Measurements from ENCODE around the gene PPFIBP1. TPM values are rescaled to one million over a fixed set of nuclear protein-coding genes. Genes with fewer than 3 reads are reported as not detected.
A peak's percentile ranks its signal among the peaks of the same experiment; 100 is the strongest.

PPFIBP1 gene
- total RNA-seq, 1 donor: 179 TPM

- H3K79me2 ChIP-seq (ENCODE audit: insufficient read depth, low read length): peaks cover 89% of the 10 kb centered on the region
- no peaks in the 10 kb centered on the region for H3K36me3 ChIP-seq (ENCODE audit: insufficient read depth, low read length)
- H3K4me2 ChIP-seq (ENCODE audit: insufficient read depth, low read length): no peak overlapping the region
- no peaks in the 10 kb centered on the region for H3K9me3 ChIP-seq (ENCODE audit: low read depth, low read length)
- H4K20me1 ChIP-seq (ENCODE audit: insufficient read depth, low read length): peaks cover 23% of the 10 kb centered on the region
- no peak for DNase-seq (ENCODE audit: insufficient read length, low spot score, missing footprints)
- no peak overlapping the region for H3K4me3 ChIP-seq (ENCODE audit: insufficient read depth, low read length)
- no peak overlapping the region for H3K27ac ChIP-seq (ENCODE audit: low read depth, low read length)
- peaks cover 48% of the 10 kb centered on the region for H3K4me1 ChIP-seq (ENCODE audit: insufficient read depth, low read length)
- H2AFZ ChIP-seq (ENCODE audit: low read length): no peak overlapping the region
- H3K27me3 ChIP-seq (ENCODE audit: insufficient read depth, low read length): no peaks in the 10 kb centered on the region
- TF ChIP-seq CTCF (IDR thresholded peaks at IDR 0.05; ENCODE audit: extremely low read depth, low read depth, low read length): no peak
These were observed 3.5 kb downstream of the PPFIBP1 start for GRCh38 chr12:27527512-27527911.

- TF ChIP-seq CTCF (IDR thresholded peaks at IDR 0.05; ENCODE audit: extremely low read depth, low read depth, low read length): no peak
- no peaks in the 10 kb centered on the region for H3K27me3 ChIP-seq (ENCODE audit: insufficient read depth, low read length)
- peaks cover 30% of the 10 kb centered on the region for H4K20me1 ChIP-seq (ENCODE audit: insufficient read depth, low read length)
- H3K27ac ChIP-seq (ENCODE audit: low read depth, low read length): peak overlapping the region; percentile 13
- peaks cover 98% of the 10 kb centered on the region for H3K79me2 ChIP-seq (ENCODE audit: insufficient read depth, low read length)
- H3K9me3 ChIP-seq (ENCODE audit: low read depth, low read length): no peaks in the 10 kb centered on the region
- H3K4me2 ChIP-seq (ENCODE audit: insufficient read depth, low read length): no peak overlapping the region
- H3K4me1 ChIP-seq (ENCODE audit: insufficient read depth, low read length): peaks cover 39% of the 10 kb centered on the region
- H2AFZ ChIP-seq (ENCODE audit: low read length): no peak overlapping the region
- no peak for DNase-seq (ENCODE audit: insufficient read length, low spot score, missing footprints)
- no peaks in the 10 kb centered on the region for H3K36me3 ChIP-seq (ENCODE audit: insufficient read depth, low read length)
- H3K4me3 ChIP-seq (ENCODE audit: insufficient read depth, low read length): no peak overlapping the region
These were observed 4.8 kb downstream of the PPFIBP1 start for GRCh38 chr12:27528788-27529187.

- H3K36me3 ChIP-seq (ENCODE audit: insufficient read depth, low read length): peaks cover under 1% of the 10 kb centered on the region
- no peak for DNase-seq (ENCODE audit: insufficient read length, low spot score, missing footprints)
- TF ChIP-seq CTCF (IDR thresholded peaks at IDR 0.05; ENCODE audit: extremely low read depth, low read depth, low read length): no peak
- peak overlapping the region; percentile 8 for H3K4me2 ChIP-seq (ENCODE audit: insufficient read depth, low read length)
- peaks cover 39% of the 10 kb centered on the region for H3K4me1 ChIP-seq (ENCODE audit: insufficient read depth, low read length)
- peaks cover 100% of the 10 kb centered on the region for H3K79me2 ChIP-seq (ENCODE audit: insufficient read depth, low read length)
- no peaks in the 10 kb centered on the region for H3K9me3 ChIP-seq (ENCODE audit: low read depth, low read length)
- no peak overlapping the region for H2AFZ ChIP-seq (ENCODE audit: low read length)
- peak overlapping the region; percentile 61 for H3K27ac ChIP-seq (ENCODE audit: low read depth, low read length)
- no peaks in the 10 kb centered on the region for H3K27me3 ChIP-seq (ENCODE audit: insufficient read depth, low read length)
- no peak overlapping the region for H3K4me3 ChIP-seq (ENCODE audit: insufficient read depth, low read length)
- peaks cover 39% of the 10 kb centered on the region for H4K20me1 ChIP-seq (ENCODE audit: insufficient read depth, low read length)
These were observed 6.3 kb downstream of the PPFIBP1 start for GRCh38 chr12:27530157-27530922.

- H3K4me2 ChIP-seq (ENCODE audit: insufficient read depth, low read length): no peak overlapping the region
- H3K9me3 ChIP-seq (ENCODE audit: low read depth, low read length): no peaks in the 10 kb centered on the region
- TF ChIP-seq CTCF (IDR thresholded peaks at IDR 0.05; ENCODE audit: extremely low read depth, low read depth, low read length): no peak
- H3K36me3 ChIP-seq (ENCODE audit: insufficient read depth, low read length): peaks cover 16% of the 10 kb centered on the region
- H4K20me1 ChIP-seq (ENCODE audit: insufficient read depth, low read length): peaks cover 41% of the 10 kb centered on the region
- H3K27ac ChIP-seq (ENCODE audit: low read depth, low read length): peak overlapping the region; percentile 21
- H3K4me1 ChIP-seq (ENCODE audit: insufficient read depth, low read length): peaks cover 32% of the 10 kb centered on the region
- H3K4me3 ChIP-seq (ENCODE audit: insufficient read depth, low read length): no peak overlapping the region
- peaks cover 100% of the 10 kb centered on the region for H3K79me2 ChIP-seq (ENCODE audit: insufficient read depth, low read length)
- DNase-seq (ENCODE audit: insufficient read length, low spot score, missing footprints): no peak
- H3K27me3 ChIP-seq (ENCODE audit: insufficient read depth, low read length): no peaks in the 10 kb centered on the region
- H2AFZ ChIP-seq (ENCODE audit: low read length): no peak overlapping the region
These were observed 7.9 kb downstream of the PPFIBP1 start for GRCh38 chr12:27531896-27532295.
